GM19328 (cell line): ENCODE data around the gene NFE2L2.
"Not testable (repeated sequence)": the region's sequence is repeated elsewhere in the genome, so short reads cannot be mapped to it uniquely, and the experiment has no call there.

Experiments
- ATAC-seq: cut with Tn5 transposase; IDR thresholded peaks from one replicate; pipeline ENCODE4 v1.9.1; 2021; ENCODE audit warnings: mild to moderate bottlenecking, moderate library complexity; ENCODE audit not compliant: unreplicated experiment

NFE2L2 gene

GRCh38 chr2:177239932-177240630 is 24.4 kb downstream of the NFE2L2 start:
- peak; percentile 43 for ATAC-seq

GRCh38 chr2:177239053-177239452 is 25.5 kb downstream of the NFE2L2 start:
- ATAC-seq, result no peak

GRCh38 chr2:177237932-177238331 is 26.6 kb downstream of the NFE2L2 start:
- ATAC-seq, result no peak

- ATAC-seq, result no peak
Observed at GRCh38 chr2:177235855-177236437, 28.6 kb downstream of the NFE2L2 start.

- no peak for ATAC-seq
Observed at GRCh38 chr2:177234267-177234666, 30.3 kb downstream of the NFE2L2 start.

DNA sequence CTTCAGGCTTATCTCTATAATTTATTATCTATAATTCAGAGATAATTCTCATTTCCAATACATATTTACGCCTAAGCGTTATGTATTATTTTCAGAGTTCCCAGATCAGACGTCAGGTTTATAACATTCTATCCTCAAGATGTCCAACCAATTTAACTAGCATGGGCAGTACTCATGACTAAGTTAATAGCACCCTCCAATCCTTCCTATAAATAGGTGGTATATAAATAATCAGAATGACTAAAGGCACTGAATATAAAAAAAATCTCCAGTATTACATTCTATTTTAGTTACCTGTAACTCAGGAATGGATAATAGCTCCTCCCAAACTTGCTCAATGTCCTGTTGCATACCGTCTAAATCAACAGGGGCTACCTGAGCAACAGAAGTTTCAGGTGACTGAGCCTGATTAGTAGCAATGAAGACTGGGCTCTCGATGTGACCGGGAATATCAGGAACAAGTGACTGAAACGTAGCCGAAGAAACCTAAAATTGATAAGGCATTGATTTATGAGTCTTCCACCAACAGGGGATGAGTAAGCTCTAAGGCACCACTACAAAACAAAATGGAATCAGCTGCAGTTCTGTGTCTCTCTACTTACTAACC is 32.3 kb downstream of the NFE2L2 start:
- ATAC-seq, result no peak

- no peak for ATAC-seq
Observed at GRCh38 chr2:177231270-177231669, 33.3 kb downstream of the NFE2L2 start.

- no peak for ATAC-seq
Observed at GRCh38 chr2:177229442-177230242, 34.9 kb downstream of the NFE2L2 start.

DNA sequence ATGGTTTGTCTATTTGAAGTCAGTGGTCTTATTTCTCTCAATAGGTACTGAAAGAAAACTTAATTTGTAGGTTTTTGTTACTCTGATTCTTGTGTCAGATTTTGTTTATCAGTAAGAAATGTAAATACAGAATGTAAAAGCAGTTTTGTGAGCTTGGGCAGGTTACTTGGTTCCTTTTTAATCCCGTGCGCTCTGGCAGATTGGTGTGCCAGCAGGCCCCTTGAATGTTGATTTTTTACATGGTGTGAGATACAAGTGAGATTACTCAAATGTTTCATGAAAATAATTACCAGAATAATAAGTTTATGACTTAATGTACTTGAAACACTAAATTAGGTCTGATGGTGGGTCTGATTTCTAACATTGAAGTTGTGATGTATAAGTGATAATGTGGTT is 38.6 kb downstream of the NFE2L2 start:
- no peak for ATAC-seq

GRCh38 chr2:177223436-177223835 is 41.1 kb downstream of the NFE2L2 start:
- not testable (repeated sequence) for ATAC-seq

- ATAC-seq, result no peak
Observed at GRCh38 chr2:177221970-177222369, 42.6 kb downstream of the NFE2L2 start.

DNA sequence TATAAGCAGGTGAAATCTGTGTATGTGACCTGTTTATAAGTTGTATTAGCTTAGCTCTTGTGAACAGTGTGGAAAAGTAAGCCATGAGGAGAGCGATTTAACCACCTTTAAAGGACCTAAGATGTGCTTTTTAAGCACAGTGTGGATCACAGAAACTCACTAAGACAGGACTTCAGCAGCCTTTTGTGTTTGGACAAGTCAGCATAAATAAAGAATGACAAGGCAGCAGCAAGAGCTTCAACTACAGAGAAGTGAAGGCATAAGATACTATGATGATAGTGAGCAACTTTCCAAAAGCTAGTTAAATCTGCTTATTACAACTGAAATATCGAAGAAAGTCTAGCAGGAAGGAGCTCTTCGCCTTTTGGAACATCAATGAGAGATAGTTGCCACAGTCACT is 43.0 kb downstream of the NFE2L2 start:
- no peak for ATAC-seq

DNA sequence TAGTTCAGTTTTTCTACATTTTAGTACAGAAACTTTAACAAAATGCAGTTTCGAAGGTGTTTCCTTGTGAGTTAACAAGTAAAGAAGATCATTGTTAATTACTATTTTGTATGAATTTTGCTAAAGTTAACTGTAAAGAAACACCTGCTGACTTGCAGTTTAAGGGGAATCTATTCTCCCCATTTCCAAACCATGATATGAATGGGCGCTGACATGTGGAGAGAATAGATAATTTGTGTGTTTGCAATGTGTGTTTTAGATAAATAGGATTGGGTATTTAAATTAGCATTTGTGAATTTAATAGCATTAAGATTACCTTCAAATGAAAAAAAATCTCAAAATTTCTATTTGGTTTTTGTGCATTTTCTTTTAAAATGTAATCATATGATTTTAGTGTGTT is 44.7 kb downstream of the NFE2L2 start:
- not testable (repeated sequence) for ATAC-seq

DNA sequence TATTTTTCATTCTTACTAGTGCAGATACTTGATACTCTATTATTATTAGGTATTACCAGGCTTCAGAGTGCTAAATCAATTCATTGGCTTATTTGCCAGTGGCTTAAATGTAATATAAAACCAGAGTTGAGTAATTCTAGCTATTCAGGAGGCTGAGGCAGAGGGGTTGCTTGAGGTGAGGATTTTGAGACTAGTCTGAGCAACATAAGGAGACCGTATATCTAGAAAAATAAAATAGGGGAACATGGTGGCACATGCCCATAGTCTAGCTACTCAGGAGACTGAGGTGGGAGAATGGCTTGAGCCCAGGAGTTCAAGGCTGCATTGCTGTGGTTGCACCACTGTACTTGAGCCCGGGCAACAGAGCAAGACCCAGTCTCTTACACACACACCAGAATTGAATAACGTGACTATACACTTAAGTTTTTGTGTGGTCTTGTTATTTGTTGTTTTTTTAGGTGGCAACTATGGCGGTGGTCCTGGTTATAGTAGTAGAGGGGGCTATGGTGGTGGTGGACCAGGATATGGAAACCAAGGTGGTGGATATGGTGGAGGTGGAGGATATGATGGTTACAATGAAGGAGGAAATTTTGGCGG is 47.2 kb downstream of the NFE2L2 start:
- no peak for ATAC-seq

DNA sequence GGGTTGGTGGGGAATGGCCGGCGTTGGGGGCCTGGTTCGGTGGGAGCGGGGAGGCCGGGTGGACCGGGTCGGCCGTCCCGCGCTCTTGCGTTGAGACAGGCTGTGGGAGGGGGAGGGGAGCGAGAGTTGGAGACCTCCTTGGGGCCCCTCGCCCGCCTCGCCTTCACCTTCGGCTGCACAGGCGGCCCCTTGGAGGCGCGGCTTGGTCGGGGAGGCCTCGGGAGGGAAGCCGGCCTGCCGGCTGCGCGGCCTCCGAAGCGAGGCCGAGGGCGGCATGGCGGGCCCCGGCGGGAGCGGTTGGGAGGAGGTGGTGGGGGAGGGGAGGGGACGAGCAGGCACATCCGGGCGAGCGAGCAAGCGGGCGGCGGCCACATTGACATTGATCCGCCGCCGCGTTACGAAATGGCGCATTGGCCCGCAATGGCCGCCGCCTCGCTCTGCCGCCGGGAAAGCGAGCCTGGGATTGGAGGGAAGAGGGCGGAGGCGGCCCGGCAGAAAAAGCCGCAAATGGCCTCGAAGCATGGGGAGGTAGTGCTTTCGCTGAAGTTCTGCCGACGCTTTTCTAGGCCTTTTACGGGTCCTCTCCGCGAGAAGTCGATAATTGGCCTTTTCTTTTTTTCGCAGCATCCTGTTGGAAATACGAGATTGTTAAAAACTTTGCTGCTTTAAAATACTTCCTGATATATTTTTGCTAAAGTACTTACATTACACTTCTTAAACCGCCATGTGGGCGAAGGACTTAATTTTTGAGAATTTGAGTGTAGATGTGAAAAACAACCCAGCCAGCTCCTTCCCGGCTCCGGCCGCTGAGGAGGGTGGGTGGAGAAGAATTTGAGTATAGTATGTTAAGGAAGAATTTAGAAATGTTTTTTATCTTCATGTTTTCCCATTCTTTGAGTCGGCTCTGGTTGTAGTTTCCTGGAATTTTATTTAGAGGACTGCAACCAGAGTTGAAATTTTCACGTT is 51.4 kb downstream of the NFE2L2 start:
- peak; percentile 45 for ATAC-seq

- peak; percentile 86 for ATAC-seq
Observed at GRCh38 chr2:177212106-177212890, 52.2 kb downstream of the NFE2L2 start, which contains the start of gene HNRNPA3. Gene HNRNPA3 (plus strand): TSS chr2:177212794. CDS start chr2:177212800, 6 bp downstream.

GRCh38 chr2:177211576-177212105 is 52.9 kb downstream of the NFE2L2 start:
- ATAC-seq, result no peak

- ATAC-seq, result no peak
Observed at GRCh38 chr2:177211169-177211568, 53.4 kb downstream of the NFE2L2 start.

DNA sequence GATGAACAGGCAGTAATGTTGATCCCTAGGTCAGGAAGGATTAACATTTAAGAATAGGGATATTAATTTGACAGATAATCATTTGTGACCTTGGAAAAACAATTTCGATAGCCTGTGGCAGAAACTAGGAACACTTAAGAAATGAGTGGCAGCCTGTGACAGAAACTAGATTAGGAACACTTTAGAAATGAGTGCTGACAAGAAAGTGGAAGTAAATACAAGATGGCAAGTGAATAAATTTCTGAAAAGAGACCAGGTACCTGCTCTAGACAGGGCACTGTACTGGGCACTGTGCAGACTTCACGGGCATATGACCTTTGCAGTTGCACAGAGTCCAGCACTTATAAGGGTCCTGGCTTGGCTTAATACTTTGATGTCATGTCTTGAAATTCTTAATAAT is 57.4 kb downstream of the NFE2L2 start:
- ATAC-seq, result peak; percentile 54
